Dermis microvascular lymphatic vessel endothelial cell (primary cell): ENCODE results near the gene TIFAB. TPM values are rescaled to one million over a fixed set of nuclear protein-coding genes. Genes with fewer than 3 reads are reported as not detected.

ENCODE experiments used
- DNase-seq, 2 donors: peaks; one replicate each; pipeline versions ENCODE4 v3.0.0 to v3.0.0-alpha.2; 2010; ENCODE audit warnings: low read depth in 2 of 2
- total RNA-seq: library from RNA; depleted of rRNA; stranded (reverse); fragments of >200 nt; gene quantifications from 2 replicates; pipeline ENCODE4 v1.2.1, GENCODE V29; 2014

The TIFAB gene
- total RNA-seq, 1 donor from 2014 or later = not detected

DNA sequence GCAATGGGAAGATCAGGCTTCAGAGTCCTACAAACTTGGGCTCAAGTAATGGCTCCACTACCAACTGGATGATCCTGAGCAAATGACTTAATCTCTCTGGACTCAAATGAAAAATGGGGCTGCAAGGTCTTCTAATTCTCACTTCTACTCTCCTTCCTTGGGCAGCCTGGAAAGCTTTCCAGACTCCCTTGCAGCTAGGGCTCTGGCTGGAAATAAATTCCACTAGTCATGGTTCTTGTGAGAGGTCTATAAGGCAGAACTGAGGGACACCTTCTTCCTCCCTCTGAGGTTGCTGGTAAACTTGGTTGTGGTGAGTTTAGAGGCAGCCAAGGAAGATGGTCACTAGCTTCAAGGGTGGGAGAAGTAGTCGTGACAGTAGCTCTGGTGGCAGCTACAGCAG lies 23.6 kb downstream of the TIFAB start:
- DNase-seq = no peak

DNA sequence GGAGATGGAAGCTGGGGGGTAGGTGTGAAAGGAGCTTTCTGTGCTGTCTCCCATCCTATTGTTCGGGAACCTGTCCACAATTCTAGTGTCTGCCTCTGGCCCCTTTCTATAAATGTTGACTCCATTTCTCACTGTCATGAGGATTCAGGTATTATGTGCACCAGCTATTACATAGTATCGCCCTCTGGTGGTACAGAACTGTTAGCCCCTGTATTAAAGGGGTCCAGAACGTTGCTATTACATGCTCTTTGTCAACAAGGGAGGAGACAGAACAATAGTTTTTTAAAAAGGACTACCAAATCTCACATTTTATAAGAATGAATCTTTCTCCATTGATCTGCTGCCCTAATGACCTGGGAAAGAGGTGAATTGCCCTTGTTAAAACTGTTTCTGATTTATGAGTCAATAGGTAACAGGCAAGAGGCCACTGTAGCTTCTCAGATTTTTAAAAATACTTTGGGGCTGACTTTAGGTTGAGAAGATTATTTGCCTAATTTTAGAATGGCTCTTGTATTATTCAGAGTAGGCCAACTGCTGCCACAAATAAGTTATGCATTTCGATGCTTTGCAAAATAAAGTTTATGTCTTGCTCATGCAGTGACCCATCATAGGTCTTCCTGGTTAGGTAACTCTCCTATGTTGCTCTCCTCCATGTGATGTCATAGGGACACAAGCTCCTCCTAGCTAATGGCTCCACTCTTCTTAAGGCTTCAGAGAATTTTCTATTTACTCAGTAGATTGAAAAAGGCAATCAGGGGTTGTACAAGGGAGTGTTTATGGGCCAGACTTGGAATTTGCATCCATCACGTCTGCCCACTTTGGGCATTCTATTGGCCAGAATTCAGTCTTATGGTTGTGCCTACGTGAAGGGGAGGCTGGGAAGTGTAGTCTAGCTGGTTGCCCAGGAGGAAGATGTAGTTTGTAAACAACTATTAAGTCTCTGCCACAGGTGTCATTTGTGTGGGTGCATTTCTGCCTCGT lies 25.8 kb downstream of the TIFAB start:
- DNase-seq = peak; percentile 50 to 65

DNA sequence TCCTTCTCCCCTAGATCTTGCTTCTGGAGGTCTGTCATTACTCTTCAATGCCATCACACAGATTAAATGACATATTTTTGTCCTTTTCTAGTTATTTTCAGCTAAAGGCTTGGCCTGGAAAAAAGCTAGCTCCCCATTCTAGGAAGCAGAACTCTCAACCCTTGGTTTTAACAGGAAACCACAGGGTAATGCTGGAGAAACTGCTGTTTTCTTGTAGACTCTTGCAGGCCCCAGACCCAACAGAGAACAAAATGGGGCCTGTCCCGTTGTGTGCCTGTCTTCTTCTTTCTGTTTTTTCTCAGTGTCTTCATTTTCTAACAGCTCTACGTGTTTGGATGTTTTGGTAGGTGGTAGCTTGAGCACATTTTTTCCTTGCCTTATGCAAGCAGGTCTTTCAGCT lies 26.5 kb downstream of the TIFAB start:
- no peak for DNase-seq

DNA sequence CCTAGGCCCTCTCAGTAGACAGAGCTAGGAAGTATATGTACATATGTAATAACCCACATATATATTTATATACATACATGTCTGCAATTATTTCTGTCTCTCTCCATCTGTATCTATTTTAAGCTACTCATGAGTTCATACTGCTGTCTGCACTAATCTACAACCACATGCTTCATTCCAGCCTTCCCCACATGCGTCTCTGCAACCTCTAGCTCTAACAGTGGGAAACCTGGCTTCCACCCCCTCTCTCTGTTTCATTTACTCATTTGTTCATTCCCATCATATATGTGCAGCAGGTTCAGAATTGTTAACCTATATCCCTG lies 28.3 kb downstream of the TIFAB start:
- no peak for DNase-seq

DNA sequence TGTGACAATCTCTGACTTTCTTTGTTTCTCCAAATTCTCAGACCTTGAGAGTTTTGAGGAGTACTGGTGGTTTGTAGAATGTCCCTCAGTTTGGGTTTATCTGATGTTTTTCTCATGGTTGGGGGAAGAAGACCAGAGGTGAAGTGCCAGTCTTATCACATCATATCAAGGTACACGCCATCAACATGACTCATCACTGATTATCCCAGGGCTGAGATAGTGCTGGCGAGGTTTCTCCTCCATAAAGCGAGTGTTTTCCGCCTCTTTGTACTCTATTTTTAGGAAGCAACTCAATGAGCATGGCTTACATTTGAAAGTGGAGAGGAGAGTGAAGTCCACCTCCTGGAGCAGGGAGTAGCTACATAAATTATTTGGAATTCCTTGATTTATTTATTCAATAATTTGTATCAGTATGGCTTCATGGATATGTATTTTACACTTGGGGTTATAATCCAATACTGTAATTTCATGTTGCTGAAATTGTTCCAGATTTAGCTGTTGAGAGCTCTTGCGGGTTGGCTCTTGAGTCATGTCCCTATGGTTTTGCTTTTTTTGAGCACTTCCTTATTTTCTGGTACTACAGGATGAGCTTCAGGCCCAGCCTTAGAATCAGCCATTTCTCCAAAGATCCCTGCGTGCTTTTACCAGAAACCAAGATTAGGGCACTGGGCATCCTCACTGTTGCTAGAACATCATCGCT lies 28.9 kb downstream of the TIFAB start:
- DNase-seq = peak in 1 of 2 donors; percentile 38

DNA sequence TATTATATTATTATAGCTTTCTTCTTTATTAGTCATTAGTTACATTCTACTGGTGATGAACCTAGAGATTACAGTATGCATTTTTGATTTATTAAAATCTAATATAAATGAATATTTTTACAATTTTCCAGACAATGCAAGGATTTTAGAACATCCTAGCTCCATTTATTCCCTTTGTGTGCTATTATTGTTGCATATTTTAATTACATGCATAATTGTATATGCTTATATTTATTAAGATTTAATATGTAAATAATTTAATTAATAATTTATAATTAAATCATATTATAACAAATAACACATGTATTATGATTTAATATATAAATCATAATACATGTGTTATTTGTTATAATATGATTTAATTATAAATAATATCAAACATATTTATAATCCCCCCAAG lies 29.7 kb downstream of the TIFAB start:
- DNase-seq = no peak

DNA sequence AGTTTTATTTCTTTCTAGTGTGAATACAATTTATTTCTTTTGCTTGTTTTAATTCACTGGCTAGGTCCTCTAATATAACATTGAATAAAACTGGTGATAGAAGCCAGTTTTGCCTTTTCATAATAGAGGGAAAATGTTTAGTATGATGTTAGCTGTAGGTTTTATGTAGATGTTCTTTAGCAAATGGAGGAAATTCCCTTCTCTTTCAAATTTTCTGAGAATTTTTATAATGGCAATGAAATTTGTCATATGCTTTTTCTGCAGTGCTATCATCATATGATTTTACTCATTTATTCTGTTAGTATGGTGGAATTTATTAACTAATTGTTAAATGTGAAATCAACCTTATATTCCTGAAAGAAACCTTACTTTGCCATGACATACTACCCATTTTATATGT lies 35.1 kb downstream of the TIFAB start:
- DNase-seq = no peak

DNA sequence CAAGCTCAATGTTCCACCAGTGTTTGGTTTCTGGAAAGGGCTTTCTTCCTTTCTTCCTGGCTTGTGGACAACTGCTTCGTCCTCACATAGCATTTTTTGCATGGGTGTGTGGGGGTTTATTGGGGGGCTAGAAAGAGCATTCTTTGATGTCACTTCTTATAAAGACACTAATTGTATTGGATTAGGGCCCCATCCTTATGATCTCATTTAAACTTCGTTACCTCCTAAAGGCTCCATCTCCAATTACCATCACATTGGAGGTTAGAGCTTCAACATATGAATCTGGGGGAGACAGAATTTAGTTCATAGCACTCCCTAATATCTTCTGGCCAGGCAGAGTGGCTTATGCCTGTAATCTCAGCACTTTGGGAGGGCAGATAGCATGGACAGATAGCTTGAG lies 47.1 kb downstream of the TIFAB start:
- no peak for DNase-seq

DNA sequence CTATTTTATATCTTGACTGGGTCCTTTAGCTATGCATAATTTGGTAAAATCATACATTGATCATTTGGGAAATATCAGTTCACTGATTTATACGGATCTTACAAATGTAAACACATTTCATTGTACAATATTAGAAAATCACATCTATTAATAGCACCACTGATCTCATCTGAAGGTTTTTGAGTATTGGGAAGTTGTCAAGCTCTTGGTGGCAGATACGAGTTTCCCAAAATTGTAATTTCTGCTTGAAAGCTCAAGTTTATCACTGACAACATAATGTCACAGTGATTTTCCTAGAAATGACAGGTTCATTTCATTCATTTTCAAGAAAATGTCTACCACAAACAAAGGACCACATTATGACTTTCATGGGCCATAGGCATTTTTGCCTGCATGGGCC lies 50.1 kb downstream of the TIFAB start:
- no peak for DNase-seq

DNA sequence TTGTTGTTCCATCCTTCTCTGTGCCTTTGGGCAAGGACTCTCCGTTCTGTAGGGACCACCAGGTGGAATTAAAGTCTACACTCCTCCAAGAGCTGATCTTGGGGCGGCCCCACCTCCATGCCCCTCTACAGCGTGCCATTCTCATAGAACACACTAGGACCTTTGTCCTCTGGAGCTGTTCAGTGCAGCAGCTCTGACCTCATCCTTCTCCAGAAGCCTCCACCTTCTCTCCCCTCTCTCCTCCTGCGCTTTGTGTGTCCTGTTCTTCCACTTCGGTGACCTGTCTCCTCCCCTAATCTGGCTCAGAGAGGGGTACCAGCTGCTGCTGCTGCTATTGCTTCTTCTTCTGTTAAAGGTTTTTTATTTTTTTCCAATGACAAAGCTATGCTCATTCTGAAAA lies 51.3 kb downstream of the TIFAB start:
- DNase-seq = no peak

DNA sequence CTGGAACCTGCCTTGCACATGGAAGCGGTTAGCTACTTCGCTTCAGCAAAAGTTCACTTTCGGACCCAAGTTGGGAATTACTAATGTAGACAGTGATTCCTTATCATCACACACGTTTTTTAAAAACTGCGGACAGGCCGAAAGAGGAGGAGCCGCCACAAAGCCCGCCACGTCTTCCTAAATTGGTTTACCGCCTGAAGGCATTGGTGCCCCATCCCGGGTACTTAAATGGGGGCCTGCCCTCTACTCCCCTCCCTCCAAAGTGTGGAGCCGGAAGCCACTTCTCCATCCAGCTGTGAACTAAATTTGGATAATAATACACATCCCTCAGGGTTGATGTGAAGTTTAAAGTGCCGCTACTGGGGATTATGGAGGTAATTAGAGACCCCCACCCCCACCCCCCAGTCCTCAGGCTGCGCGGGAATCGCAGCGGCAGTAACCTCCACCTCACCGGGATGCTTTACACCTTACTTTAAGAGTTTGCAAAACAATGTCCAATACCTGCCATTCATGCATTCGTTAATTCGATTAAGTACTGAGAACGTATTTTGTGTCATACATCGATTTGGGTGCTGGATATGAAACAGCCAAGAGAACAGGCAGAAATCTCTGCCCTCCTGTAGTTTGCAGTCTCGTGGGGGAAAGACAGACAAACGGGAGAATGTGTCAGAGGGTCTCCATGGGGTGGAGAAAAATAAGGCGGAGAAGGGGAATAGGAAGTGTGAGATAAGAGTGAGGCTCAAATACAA lies 52.2 kb downstream of the TIFAB start:
- no peak for DNase-seq

DNA sequence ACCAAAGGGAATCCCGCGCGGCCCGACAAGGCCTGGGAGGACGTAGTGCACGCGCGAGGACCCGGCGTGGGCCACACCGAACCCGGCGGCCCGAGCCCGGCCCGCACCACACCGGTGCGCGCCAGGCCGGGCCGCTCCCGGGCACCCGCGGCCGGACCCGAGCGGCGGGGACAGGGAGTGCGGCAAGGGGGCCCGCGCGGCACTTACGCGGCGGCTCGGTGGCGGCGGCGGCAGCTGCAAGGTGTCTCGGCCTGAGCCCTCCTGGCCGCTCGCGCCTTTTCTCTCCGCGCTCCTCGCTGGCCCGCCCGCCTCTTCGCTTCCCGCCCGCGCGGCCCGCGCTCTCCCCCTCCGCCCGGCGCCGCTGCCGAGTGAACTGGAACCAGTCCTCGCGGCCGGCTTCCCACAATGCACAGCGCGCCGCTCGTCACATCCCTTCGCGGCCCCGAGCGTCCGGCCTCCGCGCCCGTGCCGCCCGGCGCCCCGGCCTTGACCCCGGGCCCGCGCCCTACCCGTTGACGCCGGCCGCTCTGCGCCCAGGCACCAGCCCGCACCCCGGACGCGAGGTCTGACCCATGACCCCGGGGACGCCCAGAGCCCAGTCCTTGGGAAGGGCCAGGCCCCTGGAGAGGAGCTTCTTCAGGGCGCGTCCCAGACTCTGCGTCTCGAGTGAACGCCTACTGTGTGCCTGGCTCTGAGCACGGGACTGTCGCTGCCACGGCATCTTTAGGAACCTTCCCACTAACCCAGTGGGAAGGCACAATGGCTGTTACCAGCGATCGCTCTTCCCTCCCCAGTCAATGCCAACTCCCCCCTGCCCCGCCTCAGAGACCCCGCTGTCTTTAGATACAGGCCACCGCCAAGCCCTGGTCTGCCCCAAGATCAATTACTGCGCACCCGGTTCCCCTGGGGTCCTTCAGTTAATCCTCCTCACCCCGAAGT lies 53.0 kb downstream of the TIFAB start, which contains the start of gene MACROH2A1:
Gene MACROH2A1 (minus strand): TSS at position 377 of the 939 bp plus-strand sequence. CDS start 10,138 bp downstream, outside the sequence.
- peak; percentile 57 to 89 for DNase-seq

DNA sequence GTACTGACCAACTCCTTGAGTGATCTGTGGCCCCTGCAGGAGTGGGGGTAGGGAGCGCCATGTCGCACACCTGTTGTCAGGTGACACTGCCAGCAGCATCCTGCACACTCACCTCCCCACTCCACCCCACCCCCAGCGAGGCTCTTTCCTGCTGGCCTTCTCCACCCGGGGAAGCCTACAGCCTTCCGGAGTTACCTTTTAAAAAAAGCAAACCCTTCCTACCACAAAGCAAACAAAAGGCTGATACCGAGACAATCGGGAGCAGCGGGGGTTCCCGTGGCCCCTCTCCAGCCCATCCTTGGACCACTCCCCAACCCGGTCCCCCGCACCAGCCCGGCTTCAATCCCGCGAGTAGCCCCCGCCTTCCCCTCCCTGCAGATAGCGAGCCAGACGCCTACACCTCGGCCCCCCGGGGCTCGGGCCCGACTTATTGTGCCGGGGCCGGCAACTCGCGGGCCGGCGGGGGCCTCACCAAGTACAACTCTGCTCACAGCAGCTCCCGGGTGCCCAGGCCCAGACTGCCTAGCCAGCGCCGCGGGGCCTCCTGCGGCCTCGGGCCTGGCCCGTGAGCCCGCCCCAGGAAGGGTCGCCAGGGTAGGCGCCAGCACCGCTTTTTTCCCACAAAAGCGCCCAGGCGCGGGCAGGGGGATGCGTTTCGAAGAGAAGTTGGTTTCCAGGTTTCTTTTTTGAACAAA lies 53.8 kb downstream of the TIFAB start:
- peak in 1 of 2 donors; percentile 41 for DNase-seq

Other genes starting within 250 kb of the TIFAB start
- gene MACROH2A1, start 53.1 kb downstream of the TIFAB start, total RNA-seq = 159 TPM in 2 replicates
- not detected in 2 replicates for gene DCANP1, start 5.0 kb downstream of the TIFAB start, total RNA-seq
- gene NEUROG1, start 83.6 kb upstream of the TIFAB start, total RNA-seq = not detected in 2 replicates
- under 0.01 TPM in 1 of 2 replicates, not detected in the other for gene CXCL14, start 126.6 kb upstream of the TIFAB start, total RNA-seq